GM21390 (cell line): ENCODE data around the gene CDH11.

Source experiments
- ATAC-seq: cut with Tn5 transposase; IDR thresholded peaks from one replicate; pipeline ENCODE4 v1.9.1; 2021; ENCODE audit not compliant: unreplicated experiment

CDH11 gene

DNA sequence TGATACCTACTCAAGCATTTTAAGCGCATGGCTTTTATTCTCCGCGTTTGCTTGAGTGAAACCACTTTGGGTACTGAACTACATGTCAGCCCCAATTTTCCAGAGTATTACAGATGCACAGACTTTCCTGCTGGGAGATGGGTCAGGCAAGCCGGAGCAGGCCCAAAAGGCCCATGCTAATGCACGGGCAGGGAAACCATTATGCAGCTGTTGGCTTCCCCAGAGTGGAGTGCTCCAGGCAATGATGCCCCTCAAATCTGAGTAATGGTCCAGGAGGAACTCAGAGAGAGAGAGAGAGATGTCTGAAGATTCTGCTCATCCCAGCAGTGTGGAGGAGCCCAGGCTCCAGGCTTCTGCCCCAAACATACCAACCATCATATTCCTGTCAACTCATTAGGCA lies 80.2 kb downstream of the CDH11 start:
- no peak for ATAC-seq

DNA sequence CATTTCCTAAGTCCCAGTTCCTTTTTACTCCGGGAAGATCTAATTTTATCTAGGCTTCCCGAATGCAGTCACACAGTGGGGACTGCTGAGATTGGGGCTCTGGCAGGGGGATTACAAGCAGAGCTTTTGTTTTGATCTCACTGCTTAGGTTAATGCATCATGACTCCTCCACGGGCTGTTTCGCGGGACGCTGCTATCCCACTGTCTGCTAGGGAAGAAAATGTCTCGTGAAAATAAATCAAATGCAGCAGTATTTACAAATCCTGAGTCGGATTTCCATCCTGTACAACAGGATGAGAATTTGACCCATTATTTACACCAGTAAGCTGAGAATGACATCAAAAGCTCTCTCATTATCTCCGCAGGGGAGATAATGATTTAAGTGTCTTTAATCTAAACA lies 83.8 kb downstream of the CDH11 start:
- ATAC-seq: no peak

DNA sequence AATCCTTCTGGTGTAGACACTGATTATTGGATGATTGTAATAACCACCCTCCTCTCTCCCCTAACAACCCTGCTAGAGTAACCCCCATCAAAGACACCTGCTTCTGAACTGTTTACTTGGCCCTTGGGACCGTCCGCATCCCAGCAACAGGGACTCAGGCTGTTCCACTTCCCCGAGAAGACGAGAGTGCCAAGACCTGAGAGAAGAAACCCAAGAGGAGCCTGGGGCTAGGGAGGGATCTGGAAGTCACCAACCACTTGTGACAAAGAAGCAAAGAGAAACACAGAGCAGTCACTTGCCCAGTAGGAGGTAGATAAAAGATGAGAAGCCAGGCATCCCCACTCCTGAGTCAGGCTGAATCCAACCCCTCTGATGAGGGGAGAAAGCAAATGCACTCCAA lies 84.3 kb downstream of the CDH11 start:
- ATAC-seq: no peak

- ATAC-seq: no peak
Observed at GRCh38 chr16:65034915-65035314, 86.9 kb downstream of the CDH11 start.

DNA sequence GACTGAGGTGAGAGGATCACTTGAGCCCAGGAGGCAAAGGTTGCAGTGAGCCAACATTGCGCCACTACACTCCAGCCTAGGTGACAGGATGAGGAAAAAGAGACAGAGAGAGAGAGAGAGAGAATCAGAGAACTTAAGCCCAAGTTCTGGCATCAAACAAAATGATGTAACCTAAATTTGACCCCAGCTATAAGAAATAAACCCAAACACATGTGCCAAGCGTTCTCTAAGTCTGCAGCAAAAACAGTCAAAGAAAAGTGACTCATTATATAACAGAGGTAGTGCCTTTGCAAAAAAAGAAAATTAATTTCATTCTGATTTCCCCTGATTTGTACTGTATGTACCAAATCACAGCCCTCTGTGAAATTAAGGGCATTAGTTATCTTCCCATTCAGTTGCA lies 89.5 kb downstream of the CDH11 start:
- ATAC-seq: no peak

DNA sequence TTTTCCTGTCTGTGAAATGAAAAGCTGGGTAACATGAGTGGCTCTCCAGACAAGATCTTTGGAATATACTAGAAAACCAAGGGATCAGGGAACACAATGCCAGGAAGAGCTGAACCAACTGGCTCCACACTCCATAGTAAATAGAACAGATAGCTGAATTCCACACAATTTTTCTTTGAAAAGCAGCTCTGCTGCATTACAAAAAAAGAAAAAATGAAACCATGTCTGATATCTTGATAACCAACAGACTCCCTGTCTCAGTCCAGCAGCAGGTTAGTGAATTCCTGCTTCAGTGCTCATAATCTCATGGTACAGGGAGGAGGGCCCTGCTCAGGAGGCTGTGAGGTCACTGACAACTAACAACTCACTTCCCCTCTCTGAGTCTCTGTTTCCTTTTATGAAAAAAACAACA lies 97.1 kb downstream of the CDH11 start:
- no peak for ATAC-seq

DNA sequence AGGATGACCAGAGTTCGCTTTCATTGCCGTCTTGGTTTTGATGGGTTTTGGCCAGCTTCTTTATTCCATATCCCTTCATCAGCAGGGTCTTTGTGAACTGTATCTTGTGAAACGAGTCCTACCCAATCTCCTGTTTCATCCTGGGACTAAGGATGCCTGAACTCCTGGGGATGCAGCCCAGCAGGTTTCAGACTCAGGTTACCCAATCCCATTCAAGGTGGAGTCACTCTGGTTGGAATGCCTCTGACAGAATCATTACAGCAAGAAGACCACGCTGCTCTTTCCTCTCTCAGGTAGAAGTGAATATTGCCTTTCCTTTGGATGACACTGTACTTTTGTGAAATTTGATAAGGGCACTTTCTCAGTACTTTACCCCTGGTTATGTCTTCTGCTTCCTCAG lies 98.1 kb downstream of the CDH11 start:
- ATAC-seq: no peak

DNA sequence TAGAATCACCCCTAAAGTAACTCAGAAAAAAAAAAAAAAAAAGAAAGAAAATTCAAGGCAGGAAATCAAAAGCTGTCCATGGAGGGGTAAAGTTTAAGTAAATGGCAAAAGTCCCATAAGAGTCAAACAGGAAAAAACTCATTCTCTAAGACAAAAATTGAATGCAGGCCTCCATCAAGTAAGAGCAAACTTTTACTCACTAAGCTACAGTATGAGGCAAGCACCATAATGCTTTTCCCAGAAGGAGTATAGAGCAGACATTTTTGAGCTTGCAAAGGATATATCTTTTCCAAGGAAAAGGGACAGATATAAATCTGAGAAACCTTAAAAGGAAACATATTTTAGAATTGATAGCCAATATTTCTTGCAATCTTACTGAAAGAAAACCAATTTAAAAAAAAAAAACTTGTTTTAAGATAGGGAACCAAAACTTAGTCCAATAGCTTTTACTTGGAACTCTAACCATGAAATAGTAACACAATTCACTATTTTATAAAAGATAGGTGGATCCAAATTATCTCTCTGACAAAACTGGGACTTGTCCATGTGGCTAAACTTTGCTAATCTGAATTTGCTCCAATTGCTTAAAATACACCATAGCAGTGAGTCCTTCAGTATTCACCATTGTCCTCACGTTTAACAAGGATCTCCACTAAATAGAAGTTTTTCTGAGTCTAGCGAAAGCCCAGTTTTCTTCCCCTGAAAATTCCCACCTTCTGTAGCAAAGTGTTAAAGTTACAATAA lies 99.8 kb downstream of the CDH11 start:
- no peak for ATAC-seq

DNA sequence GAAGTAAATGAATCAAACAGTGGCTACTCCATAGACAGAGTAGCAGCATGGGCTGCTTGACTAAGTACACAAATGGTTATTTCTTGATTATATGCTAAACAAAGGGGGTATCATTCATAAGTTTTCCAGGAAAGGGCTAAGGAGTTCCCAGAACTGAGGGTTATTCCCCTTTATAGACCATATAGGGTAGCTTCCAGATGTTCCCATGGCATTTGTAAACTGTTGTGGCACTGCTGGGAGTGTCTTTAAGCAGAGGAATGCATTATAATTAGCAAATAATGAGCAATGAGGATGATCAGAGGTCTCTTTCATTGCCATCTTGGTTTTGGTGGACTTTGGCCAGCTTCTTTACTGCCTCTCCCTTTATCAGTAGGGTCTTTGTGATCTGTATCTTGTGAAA lies 105.1 kb downstream of the CDH11 start:
- no peak for ATAC-seq

GRCh38 chr16:65015599-65015998 lies 106.3 kb downstream of the CDH11 start:
- ATAC-seq: no peak

DNA sequence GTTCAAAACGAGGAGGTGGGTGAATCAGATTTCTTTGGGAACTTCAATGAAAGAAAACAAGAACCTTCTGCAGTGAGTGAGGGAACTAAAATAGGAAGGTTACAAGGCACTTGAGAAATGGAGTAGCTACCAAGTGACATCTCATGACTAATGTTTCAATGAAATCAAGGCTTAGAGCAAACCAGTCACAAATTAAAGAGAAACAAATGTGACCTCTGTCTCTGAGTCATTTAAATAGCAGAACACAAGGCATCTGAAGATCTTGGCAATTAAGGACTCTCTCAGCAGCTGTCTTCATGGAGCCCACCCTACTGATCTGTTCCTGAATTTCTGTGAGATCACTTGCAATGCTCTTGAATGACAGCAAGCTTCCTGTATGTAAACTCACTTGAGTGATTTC lies 109.5 kb downstream of the CDH11 start:
- no peak for ATAC-seq

DNA sequence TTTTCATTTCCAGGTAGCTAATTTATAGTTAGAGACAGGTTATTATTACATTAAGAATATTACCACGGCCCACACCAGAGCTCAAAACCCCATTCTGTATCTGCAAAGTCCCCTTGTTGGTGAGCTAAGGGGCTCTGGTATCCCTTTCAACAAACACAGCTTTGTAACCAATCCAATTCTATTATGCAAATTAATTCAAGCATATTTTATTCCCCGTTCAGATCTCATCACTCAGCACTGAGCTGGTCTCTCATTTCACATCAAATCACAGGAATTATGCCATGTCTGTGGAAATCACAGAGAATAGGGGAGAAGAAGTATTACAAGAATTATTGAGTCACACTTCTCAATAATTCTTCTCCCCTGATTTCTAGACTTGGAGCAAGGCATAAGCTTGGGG lies 111.7 kb downstream of the CDH11 start:
- no peak for ATAC-seq

DNA sequence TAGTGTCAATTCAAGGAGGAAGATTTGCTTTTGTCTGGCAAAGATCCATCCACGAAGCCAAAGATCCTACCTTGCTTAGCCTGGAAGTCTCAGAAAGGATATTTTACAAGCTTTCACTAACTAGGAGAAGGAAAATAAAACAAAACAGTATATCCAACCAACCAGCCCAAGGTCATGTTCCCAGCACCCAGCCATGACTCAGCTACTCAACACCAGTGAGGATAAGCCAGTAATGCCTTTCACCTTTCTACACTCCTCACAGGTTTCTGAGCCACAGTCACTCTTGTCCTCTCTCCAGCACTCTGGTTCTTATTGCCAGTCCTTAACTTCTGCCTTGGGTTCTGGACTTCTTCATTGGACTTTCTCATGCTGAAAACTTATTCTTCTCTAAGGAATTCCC lies 116.2 kb downstream of the CDH11 start:
- no peak for ATAC-seq

- ATAC-seq: no peak
Observed at GRCh38 chr16:65004570-65004969, 117.3 kb downstream of the CDH11 start.

DNA sequence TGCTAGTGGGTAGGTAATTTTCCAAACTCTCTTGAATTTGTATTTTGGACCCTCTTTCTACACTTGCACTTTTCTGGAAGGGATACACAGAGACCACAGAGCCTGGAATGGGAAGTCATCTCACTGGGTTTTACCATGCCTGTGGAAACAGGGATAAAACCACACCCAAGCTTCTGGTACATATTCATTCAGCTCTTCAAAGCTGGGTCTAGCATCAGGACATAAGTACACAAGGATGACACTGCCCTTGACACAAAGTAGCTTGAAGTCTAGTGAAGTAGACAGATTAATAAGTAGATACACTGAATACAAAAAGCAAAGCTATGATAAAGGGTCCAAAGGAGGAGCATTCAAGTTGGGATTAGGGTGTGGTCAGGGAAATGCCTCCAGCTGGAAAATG lies 118.2 kb downstream of the CDH11 start:
- ATAC-seq: no peak

DNA sequence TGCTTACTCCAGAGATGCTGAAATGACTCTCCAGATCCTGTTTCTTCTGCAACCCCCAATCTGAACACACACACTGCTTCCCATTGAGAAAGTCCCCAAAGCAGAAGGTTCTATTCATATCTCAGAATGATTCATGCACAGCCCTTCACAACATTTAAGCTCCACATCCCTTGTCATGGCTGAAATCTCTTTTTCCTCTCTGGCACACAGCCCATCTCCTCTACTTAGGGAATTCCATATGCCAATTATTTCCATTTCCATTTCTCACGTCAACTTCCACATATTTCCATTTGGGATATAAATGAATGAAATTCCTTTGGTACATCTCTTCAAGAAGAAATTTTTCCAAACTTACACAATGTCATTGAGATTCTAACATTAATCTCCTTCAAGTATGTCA lies 119.6 kb downstream of the CDH11 start:
- no peak for ATAC-seq

DNA sequence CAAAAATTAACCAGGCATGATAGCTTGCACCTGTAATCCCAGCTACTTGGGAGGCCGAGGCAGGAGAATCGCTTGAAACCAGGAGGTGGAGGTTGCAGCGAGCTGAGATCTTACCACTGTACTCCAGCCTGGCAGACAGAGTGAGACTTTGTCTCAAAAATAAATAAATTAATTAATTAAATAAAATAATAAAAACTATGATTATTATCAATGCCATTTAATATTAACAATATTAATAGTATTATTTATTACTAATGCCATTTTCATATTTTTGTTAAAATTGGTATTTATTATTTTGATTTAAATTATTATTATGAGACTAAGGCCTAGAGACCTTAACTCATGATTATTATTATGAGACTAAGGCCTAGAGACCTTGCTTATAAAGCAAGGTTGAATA lies 121.2 kb downstream of the CDH11 start:
- ATAC-seq: no peak

DNA sequence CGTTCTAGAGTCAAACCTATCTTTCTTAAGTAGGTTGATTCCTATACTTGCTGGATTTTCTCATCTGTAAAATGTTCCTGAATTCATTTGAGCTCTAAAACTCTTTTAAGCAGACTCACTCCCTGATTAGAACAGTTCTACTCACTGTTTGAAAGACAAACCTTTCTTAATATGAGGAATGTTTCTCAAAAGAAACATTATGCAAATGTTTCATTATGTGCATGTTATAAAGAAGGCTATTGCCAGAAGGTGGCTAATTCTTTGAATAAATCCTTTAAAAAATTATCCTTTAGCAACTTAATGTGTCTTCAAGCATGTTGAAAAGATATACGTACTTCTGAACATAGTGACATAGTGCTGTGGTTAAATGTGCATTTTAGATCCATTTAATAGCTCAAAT lies 124.1 kb downstream of the CDH11 start:
- no peak for ATAC-seq

- ATAC-seq: no peak
Observed at GRCh38 chr16:64997121-64997520, 124.7 kb downstream of the CDH11 start.

GRCh38 chr16:64996641-64997040 lies 125.2 kb downstream of the CDH11 start:
- no peak for ATAC-seq

DNA sequence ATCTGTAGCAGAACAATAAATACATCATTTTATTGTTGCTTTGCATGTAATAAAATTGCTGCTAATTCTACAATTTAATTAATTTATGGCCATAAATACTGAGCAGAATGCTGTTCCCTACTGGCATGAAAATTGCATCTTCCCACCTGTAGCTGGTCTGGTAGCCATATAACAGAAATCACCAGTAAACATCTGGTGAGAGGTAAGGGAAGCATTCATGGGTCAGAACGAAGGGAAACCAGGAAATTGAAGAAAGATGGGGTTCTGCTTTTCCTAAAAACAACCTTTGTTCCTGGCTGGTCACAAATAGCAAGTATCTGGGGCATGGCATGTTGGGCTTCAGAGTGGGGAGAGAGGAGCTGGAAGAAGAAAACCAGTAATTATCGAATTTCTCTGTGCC lies 128.4 kb downstream of the CDH11 start:
- no peak for ATAC-seq

DNA sequence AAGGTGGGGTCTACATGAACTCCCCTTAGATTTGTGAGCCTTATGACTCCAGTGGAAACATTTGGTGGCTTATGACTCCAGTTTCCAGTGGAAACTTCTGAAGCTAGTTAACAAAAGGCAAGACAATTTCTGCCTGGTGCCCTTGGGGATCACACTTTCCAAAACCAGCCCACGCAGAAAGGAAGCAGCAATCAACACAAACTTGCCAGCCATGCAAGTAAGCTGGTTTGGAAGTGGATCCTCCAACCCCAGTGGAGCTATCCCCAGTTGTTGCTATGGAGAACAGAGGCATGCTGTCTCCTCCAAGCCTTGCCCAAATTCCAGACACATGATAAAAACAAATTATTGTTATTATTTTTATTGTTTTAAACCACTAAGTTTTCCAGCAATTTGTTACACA lies 130.9 kb downstream of the CDH11 start:
- ATAC-seq: no peak

DNA sequence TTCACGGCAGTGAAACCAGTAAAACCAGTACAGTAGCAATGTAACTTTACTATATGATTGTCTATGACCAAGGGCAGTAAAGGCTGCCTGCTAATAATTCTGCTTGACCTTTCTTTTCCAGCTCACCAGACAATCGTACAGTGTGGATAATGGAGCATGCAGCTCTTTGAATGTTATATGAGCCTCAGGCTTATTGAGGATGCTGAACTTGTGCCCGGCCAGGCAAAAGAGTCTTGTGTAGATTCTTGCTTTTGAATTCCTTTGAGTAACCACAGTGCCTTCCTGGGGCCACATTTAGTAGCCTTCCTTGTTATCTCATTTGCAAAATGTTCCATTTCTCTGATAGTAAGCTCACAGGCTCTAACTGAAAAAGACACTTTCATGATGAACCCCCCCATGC lies 131.8 kb downstream of the CDH11 start:
- no peak for ATAC-seq
